A549 (cell line): ENCODE data around the gene NT5E. TPM values are rescaled to one million over a fixed set of nuclear protein-coding genes. Genes with fewer than 3 reads are reported as not detected.

Experiments
- ATAC-seq, 2 experiments: fragments of 200-7000 bp in 1 of 2; fragments of >200 bp in 1 of 2; cut with Nextera tagmentation in 1 of 2; cut with Tn5 transposase in 1 of 2; 3 replicates each; pipeline versions ENCODE4 v1.8.0 to v1.9.1; 2018 to 2020; ENCODE audit warnings: mild to moderate bottlenecking in 1 of 2, moderate library complexity in 1 of 2
- CTCF ChIA-PET: fragments of 300-600 bp; sonication (Branson Sonifier 250); formaldehyde crosslinking; extraction: SDS; loops from one replicate; lab custom pipeline; 2021; ENCODE audit warnings: antibody characterized with exemption, inconsistent platforms; lab: Yijun Ruan, JAX
- POLR2A ChIA-PET: fragments of 350-600 bp; formaldehyde crosslinking; extraction: SDS; loops from one replicate; lab custom pipeline; 2021; ENCODE audit warnings: antibody characterized with exemption, inconsistent platforms; lab: Yijun Ruan, JAX
- DNase-seq, 2 experiments: peaks; one replicate each; pipeline versions ENCODE4 v3.0.0 to v3.0.0-alpha.2; 2011 to 2016; ENCODE audit warnings: low read depth in 1 of 2, low spot score in 1 of 2
- FAIRE-seq: peaks from 2 replicates; lab custom pipeline; 2011; peaks lifted over from hg19 to GRCh38; lab: Jason Lieb, UNC
- H3K27ac ChIP-seq, 2 experiments: fragments of >200 bp; sonication (Bioruptor Twin); formaldehyde crosslinking; 3 replicates each; pipeline ENCODE4 v1.5.1; 2016 to 2017
- H3K4me1 ChIP-seq: fragments of >200 bp; sonication (Bioruptor Twin); formaldehyde crosslinking; 3 replicates; pipeline ENCODE4 v1.6.1; 2016
- H3K4me2 ChIP-seq: fragments of >200 bp; sonication (Bioruptor Twin); formaldehyde crosslinking; 3 replicates; pipeline ENCODE4 v1.6.1; 2016
- H3K4me3 ChIP-seq: fragments of >200 bp; sonication (Bioruptor Twin); formaldehyde crosslinking; 3 replicates; pipeline ENCODE4 v1.5.1; 2016
- H3K9me3 ChIP-seq: fragments of >200 bp; sonication (Bioruptor Twin); formaldehyde crosslinking; 3 replicates; pipeline ENCODE4 v1.6.1; 2016
- BHLHE40 ChIP-seq: IDR thresholded peaks from 2 replicates; pipeline ENCODE4 v1.6.1; 2012; ENCODE audit warnings: low read depth, low read length, inconsistent platforms
- CBX2 ChIP-seq: fragments of 200-600 bp; sonication (generic); IDR thresholded peaks from 2 replicates; pipeline ENCODE4 v1.6.1; 2016; ENCODE audit warnings: low read depth, mild to moderate bottlenecking, borderline replicate concordance
- CHD2 ChIP-seq: fragments of 150-350 bp; IDR thresholded peaks from 2 replicates; pipeline ENCODE4 v1.6.1; 2014; ENCODE audit warnings: low read length; ENCODE audit not compliant: partially characterized antibody
- EHMT2 ChIP-seq: fragments of 200-600 bp; sonication (generic); IDR thresholded peaks from 2 replicates; pipeline ENCODE4 v1.6.1; 2016; ENCODE audit warnings: antibody characterized with exemption, low read depth, mild to moderate bottlenecking, moderate library complexity
- ESRRA ChIP-seq: fragments of 150-350 bp; IDR thresholded peaks from 2 replicates; pipeline ENCODE4 v1.6.1; 2014; ENCODE audit warnings: mild to moderate bottlenecking, low read length, borderline replicate concordance
- FOXS1 ChIP-seq: fragments of 250-450 bp; sonication (Bioruptor Pico); IDR thresholded peaks from 2 replicates; pipeline ENCODE4 v1.5.0; 2020; ENCODE audit warnings: mild to moderate bottlenecking, moderate library complexity
- GATA3 ChIP-seq: IDR thresholded peaks from 2 replicates; pipeline ENCODE4 v1.6.1; 2012; ENCODE audit warnings: borderline replicate concordance
- HDAC2 ChIP-seq: fragments of 200-600 bp; sonication (generic); IDR thresholded peaks from 2 replicates; pipeline ENCODE4 v1.6.1; 2016
- HEYL ChIP-seq: fragments of 250-450 bp; sonication (Bioruptor Pico); IDR thresholded peaks from 2 replicates; pipeline ENCODE4 v1.8.0; 2021; ENCODE audit warnings: mild to moderate bottlenecking, moderate library complexity
- KDM1A ChIP-seq: fragments of 200-600 bp; sonication (generic); IDR thresholded peaks from 2 replicates; pipeline ENCODE4 v1.6.1; 2016; ENCODE audit warnings: low read depth, mild to moderate bottlenecking
- POLR2AphosphoS2 ChIP-seq: conservative IDR thresholded peaks from 2 replicates; pipeline ENCODE4 v1.6.1; 2012; ENCODE audit warnings: low read length, improper control_type of control experiment, inconsistent platforms
- RCOR1 ChIP-seq: fragments of 150-350 bp; IDR thresholded peaks from 2 replicates; pipeline ENCODE4 v1.6.1; 2014; ENCODE audit warnings: antibody characterized with exemption, low read length, low read depth
- SMC3 ChIP-seq: fragments of >200 bp; sonication (Bioruptor Twin); formaldehyde crosslinking; IDR thresholded peaks from 3 replicates; pipeline ENCODE4 v1.6.1; 2018; ENCODE audit warnings: inconsistent platforms
- ZSCAN20 ChIP-seq: fragments of 250-450 bp; sonication (Bioruptor Pico); IDR thresholded peaks from 2 replicates; pipeline ENCODE4 v1.8.0; 2022; ENCODE audit warnings: mild to moderate bottlenecking, moderate library complexity
- WGBS: methylation state at CpG from one replicate; pipeline ENCODE4 v1.1.6; 2017; ENCODE audit errors: missing lambda C conversion rate; 5-methylcytosine and 5-hydroxymethylcytosine counted together
- polyA plus RNA-seq, 4 experiments: library from polyadenylated mRNA; depleted of rRNA in 3 of 4; stranded (reverse); fragments of >200 nt; fragmentation: RNase III in 1 of 4; extraction: RNeasy Plus Mini Kit Qiagen cat#74134 plus additional on column Dnase treatment in 1 of 4; gene quantifications; 2 replicates in 3 of 4; 3 replicates in 1 of 4; pipeline ENCODE4 v1.2.3, GENCODE V29; 2011 to 2017
- TF ChIP-seq, protein P1 (sequence below): fragments of 450-650 bp; IDR thresholded peaks from 2 replicates; pipeline ENCODE4 v1.6.1; 2014; ENCODE audit warnings: antibody characterized with exemption
- TF ChIP-seq, protein P2 (sequence below): IDR thresholded peaks from 2 replicates; pipeline ENCODE4 v1.6.1; 2012
- TF ChIP-seq, protein P3 (sequence below): fragments of 200-600 bp; sonication (generic); IDR thresholded peaks from 2 replicates; pipeline ENCODE4 v1.6.1; 2016; ENCODE audit warnings: antibody characterized with exemption, mild to moderate bottlenecking, moderate library complexity
- TF ChIP-seq, protein P4 (sequence below): IDR thresholded peaks from 2 replicates; pipeline ENCODE4 v1.6.1; 2012; ENCODE audit warnings: low read depth, borderline replicate concordance
- TF ChIP-seq, protein P5 (sequence below): fragments of >200 bp; sonication (Bioruptor Twin); formaldehyde crosslinking; IDR thresholded peaks from 3 replicates; pipeline ENCODE4 v1.5.1; 2016
- TF ChIP-seq, protein P6 (sequence below): fragments of >200 bp; sonication (Bioruptor Twin); formaldehyde crosslinking; IDR thresholded peaks from 2 replicates; pipeline ENCODE4 v1.6.1; 2016

The NT5E gene
- polyA plus RNA-seq, 2 of the 4 experiments (the other 2 are of a cell fraction) = 18.9 to 54.8 TPM

DNA sequence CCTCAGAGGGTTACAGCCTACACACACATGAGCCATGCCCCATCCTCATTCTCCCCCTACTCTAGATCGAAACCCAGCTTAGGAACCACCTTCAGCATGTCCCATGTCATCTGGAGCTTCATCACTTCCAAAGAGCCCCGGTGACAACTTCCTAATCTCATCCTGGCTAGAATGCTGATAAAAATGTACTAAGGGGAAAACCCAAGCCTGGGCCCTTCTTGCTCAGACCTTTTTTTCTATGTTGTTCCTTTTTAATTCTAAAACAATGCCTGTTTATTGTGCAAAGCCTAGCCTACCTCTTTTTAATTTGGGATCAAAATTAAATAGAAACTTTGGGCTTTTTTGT lies 44.1 kb upstream of the NT5E start:
- H3K27ac ChIP-seq = peak overlapping the region; percentile 93 to 94
- peaks cover 50% of the 10 kb centered on the region for H3K4me1 ChIP-seq
- H3K4me2 ChIP-seq = peak overlapping the region; percentile 95
- DNase-seq = no peak
- CTCF ChIA-PET = interaction anchor here (4.3 kb wide), 1 partner anchor 77 kb away, joined by 21 read pairs; no protein-coding TSS in a partner anchor
- ATAC-seq = no peak
- WGBS = 11% methylated on average over 2 of the region's 2 CpGs
- no peak for FAIRE-seq
- H3K9me3 ChIP-seq = no peaks in the 10 kb centered on the region
- TF ChIP-seq, protein P1, sequence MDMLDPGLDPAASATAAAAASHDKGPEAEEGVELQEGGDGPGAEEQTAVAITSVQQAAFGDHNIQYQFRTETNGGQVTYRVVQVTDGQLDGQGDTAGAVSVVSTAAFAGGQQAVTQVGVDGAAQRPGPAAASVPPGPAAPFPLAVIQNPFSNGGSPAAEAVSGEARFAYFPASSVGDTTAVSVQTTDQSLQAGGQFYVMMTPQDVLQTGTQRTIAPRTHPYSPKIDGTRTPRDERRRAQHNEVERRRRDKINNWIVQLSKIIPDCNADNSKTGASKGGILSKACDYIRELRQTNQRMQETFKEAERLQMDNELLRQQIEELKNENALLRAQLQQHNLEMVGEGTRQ = no peak
- TF ChIP-seq CBX2 = no peak
- TF ChIP-seq, protein P2, sequence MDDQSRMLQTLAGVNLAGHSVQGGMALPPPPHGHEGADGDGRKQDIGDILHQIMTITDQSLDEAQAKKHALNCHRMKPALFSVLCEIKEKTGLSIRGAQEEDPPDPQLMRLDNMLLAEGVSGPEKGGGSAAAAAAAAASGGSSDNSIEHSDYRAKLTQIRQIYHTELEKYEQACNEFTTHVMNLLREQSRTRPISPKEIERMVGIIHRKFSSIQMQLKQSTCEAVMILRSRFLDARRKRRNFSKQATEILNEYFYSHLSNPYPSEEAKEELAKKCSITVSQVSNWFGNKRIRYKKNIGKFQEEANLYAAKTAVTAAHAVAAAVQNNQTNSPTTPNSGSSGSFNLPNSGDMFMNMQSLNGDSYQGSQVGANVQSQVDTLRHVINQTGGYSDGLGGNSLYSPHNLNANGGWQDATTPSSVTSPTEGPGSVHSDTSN = no peak
- TF ChIP-seq, all 56 proteins: peak for 0
- POLR2A ChIA-PET = interaction anchor here (1.3 to 2.2 kb wide), 2 partner anchors 77 to 237 kb away, joined by 4 to 5 read pairs; partner anchors contain the start of gene SYNCRIP
- no peak overlapping the region for H3K4me3 ChIP-seq

DNA sequence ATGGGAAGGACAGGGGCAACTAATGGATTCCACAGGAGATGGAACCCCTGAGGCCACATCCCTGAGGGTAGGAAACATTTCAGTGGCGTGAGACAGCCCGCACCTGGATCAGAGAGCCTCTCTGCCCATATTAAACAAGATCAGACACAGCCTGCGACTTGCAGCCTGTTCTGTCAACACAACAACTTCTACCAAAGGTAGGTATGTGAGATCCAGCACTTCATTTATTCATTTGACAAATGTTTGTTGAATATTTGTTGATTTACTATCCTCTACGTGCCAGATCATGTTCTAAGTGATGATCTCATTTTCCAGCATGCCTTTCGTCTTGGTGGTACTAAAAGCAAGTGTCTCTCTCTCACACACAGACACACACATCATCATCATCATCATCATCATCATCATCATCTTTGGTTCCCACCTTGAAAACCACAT lies 43.2 kb upstream of the NT5E start:
- peak overlapping the region; percentile 95 for H3K4me2 ChIP-seq
- ATAC-seq (no peak), DNase-seq (no peak), FAIRE-seq (no peak)
- H3K4me1 ChIP-seq = peaks cover 47% of the 10 kb centered on the region
- H3K9me3 ChIP-seq = no peaks in the 10 kb centered on the region
- ChIA-PET POLR2A (no interaction called here), CTCF (no interaction called here)
- 79% methylated on average over 5 of the region's 5 CpGs for WGBS
- no peak overlapping the region for H3K4me3 ChIP-seq
- TF ChIP-seq, protein P3, sequence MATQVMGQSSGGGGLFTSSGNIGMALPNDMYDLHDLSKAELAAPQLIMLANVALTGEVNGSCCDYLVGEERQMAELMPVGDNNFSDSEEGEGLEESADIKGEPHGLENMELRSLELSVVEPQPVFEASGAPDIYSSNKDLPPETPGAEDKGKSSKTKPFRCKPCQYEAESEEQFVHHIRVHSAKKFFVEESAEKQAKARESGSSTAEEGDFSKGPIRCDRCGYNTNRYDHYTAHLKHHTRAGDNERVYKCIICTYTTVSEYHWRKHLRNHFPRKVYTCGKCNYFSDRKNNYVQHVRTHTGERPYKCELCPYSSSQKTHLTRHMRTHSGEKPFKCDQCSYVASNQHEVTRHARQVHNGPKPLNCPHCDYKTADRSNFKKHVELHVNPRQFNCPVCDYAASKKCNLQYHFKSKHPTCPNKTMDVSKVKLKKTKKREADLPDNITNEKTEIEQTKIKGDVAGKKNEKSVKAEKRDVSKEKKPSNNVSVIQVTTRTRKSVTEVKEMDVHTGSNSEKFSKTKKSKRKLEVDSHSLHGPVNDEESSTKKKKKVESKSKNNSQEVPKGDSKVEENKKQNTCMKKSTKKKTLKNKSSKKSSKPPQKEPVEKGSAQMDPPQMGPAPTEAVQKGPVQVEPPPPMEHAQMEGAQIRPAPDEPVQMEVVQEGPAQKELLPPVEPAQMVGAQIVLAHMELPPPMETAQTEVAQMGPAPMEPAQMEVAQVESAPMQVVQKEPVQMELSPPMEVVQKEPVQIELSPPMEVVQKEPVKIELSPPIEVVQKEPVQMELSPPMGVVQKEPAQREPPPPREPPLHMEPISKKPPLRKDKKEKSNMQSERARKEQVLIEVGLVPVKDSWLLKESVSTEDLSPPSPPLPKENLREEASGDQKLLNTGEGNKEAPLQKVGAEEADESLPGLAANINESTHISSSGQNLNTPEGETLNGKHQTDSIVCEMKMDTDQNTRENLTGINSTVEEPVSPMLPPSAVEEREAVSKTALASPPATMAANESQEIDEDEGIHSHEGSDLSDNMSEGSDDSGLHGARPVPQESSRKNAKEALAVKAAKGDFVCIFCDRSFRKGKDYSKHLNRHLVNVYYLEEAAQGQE = no peak
- TF ChIP-seq, protein P4, sequence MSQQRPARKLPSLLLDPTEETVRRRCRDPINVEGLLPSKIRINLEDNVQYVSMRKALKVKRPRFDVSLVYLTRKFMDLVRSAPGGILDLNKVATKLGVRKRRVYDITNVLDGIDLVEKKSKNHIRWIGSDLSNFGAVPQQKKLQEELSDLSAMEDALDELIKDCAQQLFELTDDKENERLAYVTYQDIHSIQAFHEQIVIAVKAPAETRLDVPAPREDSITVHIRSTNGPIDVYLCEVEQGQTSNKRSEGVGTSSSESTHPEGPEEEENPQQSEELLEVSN = no peak
- TF ChIP-seq BHLHE40 (no peak), GATA3 (no peak), POLR2AphosphoS2 (no peak), HEYL (CRISPR knock-in tag) (no peak), CBX2 (no peak), SMC3 (no peak), RCOR1 (no peak), ESRRA (no peak), ZSCAN20 (CRISPR knock-in tag) (no peak), FOXS1 (CRISPR knock-in tag) (no peak), EHMT2 (no peak), CHD2 (no peak), KDM1A (no peak), HDAC2 (no peak)
- TF ChIP-seq, protein P2 = no peak
- TF ChIP-seq, protein P5, sequence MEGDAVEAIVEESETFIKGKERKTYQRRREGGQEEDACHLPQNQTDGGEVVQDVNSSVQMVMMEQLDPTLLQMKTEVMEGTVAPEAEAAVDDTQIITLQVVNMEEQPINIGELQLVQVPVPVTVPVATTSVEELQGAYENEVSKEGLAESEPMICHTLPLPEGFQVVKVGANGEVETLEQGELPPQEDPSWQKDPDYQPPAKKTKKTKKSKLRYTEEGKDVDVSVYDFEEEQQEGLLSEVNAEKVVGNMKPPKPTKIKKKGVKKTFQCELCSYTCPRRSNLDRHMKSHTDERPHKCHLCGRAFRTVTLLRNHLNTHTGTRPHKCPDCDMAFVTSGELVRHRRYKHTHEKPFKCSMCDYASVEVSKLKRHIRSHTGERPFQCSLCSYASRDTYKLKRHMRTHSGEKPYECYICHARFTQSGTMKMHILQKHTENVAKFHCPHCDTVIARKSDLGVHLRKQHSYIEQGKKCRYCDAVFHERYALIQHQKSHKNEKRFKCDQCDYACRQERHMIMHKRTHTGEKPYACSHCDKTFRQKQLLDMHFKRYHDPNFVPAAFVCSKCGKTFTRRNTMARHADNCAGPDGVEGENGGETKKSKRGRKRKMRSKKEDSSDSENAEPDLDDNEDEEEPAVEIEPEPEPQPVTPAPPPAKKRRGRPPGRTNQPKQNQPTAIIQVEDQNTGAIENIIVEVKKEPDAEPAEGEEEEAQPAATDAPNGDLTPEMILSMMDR = no peak
- TF ChIP-seq, protein P6, sequence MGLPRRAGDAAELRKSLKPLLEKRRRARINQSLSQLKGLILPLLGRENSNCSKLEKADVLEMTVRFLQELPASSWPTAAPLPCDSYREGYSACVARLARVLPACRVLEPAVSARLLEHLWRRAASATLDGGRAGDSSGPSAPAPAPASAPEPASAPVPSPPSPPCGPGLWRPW = no peak
- H3K27ac ChIP-seq = peak overlapping the region; percentile 93 to 94
